Naive thymus-derived CD8-positive, alpha-beta T cell (primary cell): ENCODE data around the gene SMCR8. TPM values are rescaled to one million over a fixed set of nuclear protein-coding genes. Genes with fewer than 3 reads are reported as not detected.
"Not testable (repeated sequence)": the region's sequence is repeated elsewhere in the genome, so short reads cannot be mapped to it uniquely, and the experiment has no call there.

Experiments
- ATAC-seq, 2 donors: fragments of 150-1000 bp; cut with Tn5 transposase in 1 of 2; sonication (Bioruptor Pico), chemical (Tn5 transposase) in 1 of 2; 1 replicate in 1 of 2; 2 replicates in 1 of 2; pipeline ENCODE4 v1.10.0; 2021; ENCODE audit warnings: mild to moderate bottlenecking in 2 of 2, moderate library complexity in 2 of 2
- POLR2A ChIA-PET: fragments of 350-600 bp; sonication (Branson Sonifier 250); formaldehyde crosslinking; loops from one replicate; lab custom pipeline; 2021; ENCODE audit warnings: antibody characterized with exemption; lab: Charles Lee
- DNase-seq, 10 donors: peaks; one replicate each; pipeline versions ENCODE4 v3.0.0 to v3.0.0-alpha.2; 2020 to 2022
- H3K27ac Mint-ChIP-seq, 10 donors: one replicate each; pipeline ENCODE4 v1.8.0; 2020 to 2022; ENCODE audit warnings: mild to moderate bottlenecking in 10 of 10, mixed read lengths in 10 of 10, moderate library complexity in 4 of 10, inconsistent platforms in 1 of 10
- H3K27me3 Mint-ChIP-seq, 5 donors: one replicate each; pipeline ENCODE4 v1.8.0; 2021 to 2022; ENCODE audit warnings: mixed read lengths in 5 of 5
- H3K36me3 Mint-ChIP-seq, 3 donors: one replicate each; pipeline ENCODE4 v1.8.0; 2020 to 2022; ENCODE audit warnings: mixed read lengths in 3 of 3, mild to moderate bottlenecking in 2 of 3, inconsistent platforms in 1 of 3
- H3K4me1 Mint-ChIP-seq, 4 donors: one replicate each; pipeline ENCODE4 v1.8.0; 2021 to 2022; ENCODE audit warnings: mixed read lengths in 4 of 4
- H3K4me3 Mint-ChIP-seq, 10 donors: one replicate each; pipeline ENCODE4 v1.8.0; 2020 to 2022; ENCODE audit warnings: mild to moderate bottlenecking in 10 of 10, mixed read lengths in 10 of 10, moderate library complexity in 6 of 10, inconsistent platforms in 1 of 10
- H3K9me3 Mint-ChIP-seq, 9 donors: one replicate each; pipeline ENCODE4 v1.8.0; 2020 to 2022; ENCODE audit warnings: mixed read lengths in 9 of 9, mild to moderate bottlenecking in 3 of 9, inconsistent platforms in 1 of 9, moderate library complexity in 1 of 9
- polyA plus RNA-seq, 3 donors: library from polyadenylated mRNA; unstranded; fragments of 300-500 nt; fragmentation: Illumina TruSeq; gene quantifications; one replicate each; pipeline ENCODE4 v1.2.3, GENCODE V29; 2021
- total RNA-seq, 8 experiments: library from RNA in 2 of 8; stranded (reverse) in 2 of 8; gene quantifications; one replicate each; pipeline ENCODE4 v1.2.3 and lab custom pipeline; 2021 to 2026

Gene SMCR8
- total and polyA plus RNA-seq, 5 experiments from 2014 or later = 3.0 to 51.7 (median 6.0) TPM

DNA sequence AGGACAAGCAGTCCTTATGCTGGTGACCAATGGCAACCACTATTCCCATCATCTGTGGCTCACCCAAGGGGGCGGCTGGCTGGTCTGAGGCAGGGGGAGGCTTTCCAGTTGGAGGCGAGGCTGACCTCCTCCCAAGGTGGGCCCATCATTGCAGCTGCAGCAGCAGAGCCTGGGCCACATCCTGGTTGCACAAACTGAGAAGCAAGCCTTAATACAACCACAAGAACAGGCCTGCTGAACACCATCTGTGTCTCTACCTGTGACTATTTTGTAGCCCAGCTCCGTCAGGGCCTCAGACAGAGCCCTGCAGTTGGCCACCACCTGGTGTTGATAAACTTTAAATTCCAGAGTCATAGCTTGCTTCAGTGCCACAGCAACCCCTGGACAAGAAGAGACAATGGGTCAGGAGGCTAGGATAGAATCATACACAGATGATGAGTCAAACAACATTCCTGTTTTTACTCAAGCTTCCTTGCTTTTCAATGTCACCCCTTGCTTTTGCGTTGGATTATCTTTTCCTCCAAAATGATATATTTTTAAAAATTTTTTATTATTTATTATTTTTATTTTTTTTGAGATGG, 17.9 kb downstream of the SMCR8 start:
- no peaks in the 10 kb centered on the region for H3K27me3 Mint-ChIP-seq
- POLR2A ChIA-PET = no interaction called here
- peak overlapping the region in 1 of 10 donors; percentile 55 for H3K4me3 Mint-ChIP-seq
- ATAC-seq (peak in 1 of 2 donors; percentile 23), DNase-seq (no peak)
- peaks cover 0 to 67% (median 13%) of the 10 kb centered on the region in 3 donors for H3K36me3 Mint-ChIP-seq
- H3K27ac Mint-ChIP-seq = peak overlapping the region in 5 of 10 donors; percentile 2 to 92 (median 65)
- no peaks in the 10 kb centered on the region for H3K9me3 Mint-ChIP-seq
- H3K4me1 Mint-ChIP-seq = peaks cover 8 to 24% (median 14%) of the 10 kb centered on the region in 4 donors

DNA sequence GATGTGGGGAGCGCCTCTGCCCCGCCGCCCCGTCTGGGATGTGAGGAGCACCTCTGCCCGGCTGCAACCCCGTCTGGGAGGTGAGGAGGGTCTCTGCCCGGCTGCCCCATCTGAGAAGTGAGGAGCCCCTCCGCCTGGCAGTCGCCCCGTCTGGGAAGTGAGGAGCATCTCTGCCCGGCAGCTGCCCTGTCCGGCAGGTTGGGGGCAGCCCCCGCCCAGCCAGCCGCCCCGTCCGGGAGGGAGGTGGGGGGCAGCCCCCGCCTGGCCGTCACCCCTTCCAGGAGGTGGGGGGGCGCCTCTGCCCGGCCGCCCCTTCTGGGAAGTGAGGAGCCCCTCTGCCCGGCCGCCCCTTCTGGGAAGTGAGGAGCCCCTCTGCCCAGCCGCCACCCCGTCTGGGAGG, 23.1 kb downstream of the SMCR8 start:
- ATAC-seq, POLR2A ChIA-PET, H3K27ac Mint-ChIP-seq, H3K9me3 Mint-ChIP-seq, H3K4me3 Mint-ChIP-seq, H3K27me3 Mint-ChIP-seq, H3K4me1 Mint-ChIP-seq, DNase-seq: not testable (repeated sequence)
- H3K36me3 Mint-ChIP-seq = peaks cover 0 to 70% (median 26%) of the 10 kb centered on the region in 3 donors

DNA sequence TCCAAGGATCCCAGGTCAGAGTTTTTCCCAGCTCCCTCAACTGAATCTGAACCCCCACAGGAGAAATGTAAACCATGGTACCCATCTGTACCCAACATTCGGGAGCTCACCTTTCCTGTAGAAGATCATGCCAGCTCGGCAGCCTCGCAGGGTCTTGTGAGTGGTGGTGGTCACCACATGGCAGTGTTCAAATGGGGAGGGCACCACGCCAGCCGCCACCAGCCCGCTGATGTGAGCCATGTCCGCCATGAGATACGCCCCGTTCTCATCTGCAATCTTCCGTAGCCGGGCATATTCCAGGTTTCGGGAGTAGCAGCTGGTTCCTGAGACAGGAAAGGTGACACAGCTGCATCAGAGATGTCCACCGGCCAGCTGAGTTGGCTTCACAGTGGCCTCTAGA, 24.8 kb downstream of the SMCR8 start:
- POLR2A ChIA-PET = no interaction called here
- Mint-ChIP-seq H3K4me1 (no peaks in the 10 kb centered on the region), H3K4me3 (no peak overlapping the region)

DNA sequence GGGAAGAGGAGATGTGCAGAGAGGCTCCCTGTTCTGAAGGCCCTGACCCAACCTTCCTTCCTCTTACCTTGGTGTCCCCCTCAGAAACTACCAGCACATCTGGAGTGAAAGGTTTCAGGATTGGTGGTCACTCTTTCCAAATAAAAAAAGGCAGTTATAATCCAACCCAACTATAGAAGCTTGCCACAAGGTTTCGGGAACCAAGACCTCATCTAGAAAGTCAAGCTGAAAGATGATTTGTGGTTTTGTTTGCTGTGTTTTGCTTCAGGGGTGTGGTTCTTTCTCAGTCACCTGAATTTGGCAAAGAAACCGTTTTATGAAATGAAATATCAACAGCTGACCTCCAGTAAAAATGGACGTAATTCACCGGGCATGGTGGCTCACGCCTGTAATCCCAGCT, 28.9 kb downstream of the SMCR8 start:
- H3K4me3 Mint-ChIP-seq = no peak overlapping the region
- ATAC-seq = no peak
- H3K36me3 Mint-ChIP-seq = peaks cover 0 to 85% (median 17%) of the 10 kb centered on the region in 3 donors
- no peaks in the 10 kb centered on the region for H3K27me3 Mint-ChIP-seq
- POLR2A ChIA-PET = no interaction called here
- DNase-seq = no peak
- H3K27ac Mint-ChIP-seq = peak overlapping the region in 1 of 10 donors; percentile 79
- H3K4me1 Mint-ChIP-seq = no peaks in the 10 kb centered on the region
- no peaks in the 10 kb centered on the region for H3K9me3 Mint-ChIP-seq

More for the DNA sequence above, 24.8 kb downstream of the SMCR8 start:
- Mint-ChIP-seq H3K36me3 (peaks cover 0 to 75% (median 26%) of the 10 kb centered on the region in 3 donors), H3K27me3 (no peaks in the 10 kb centered on the region), H3K9me3 (no peaks in the 10 kb centered on the region), H3K27ac (no peak overlapping the region)
- no peak for ATAC-seq
- no peak for DNase-seq

DNA sequence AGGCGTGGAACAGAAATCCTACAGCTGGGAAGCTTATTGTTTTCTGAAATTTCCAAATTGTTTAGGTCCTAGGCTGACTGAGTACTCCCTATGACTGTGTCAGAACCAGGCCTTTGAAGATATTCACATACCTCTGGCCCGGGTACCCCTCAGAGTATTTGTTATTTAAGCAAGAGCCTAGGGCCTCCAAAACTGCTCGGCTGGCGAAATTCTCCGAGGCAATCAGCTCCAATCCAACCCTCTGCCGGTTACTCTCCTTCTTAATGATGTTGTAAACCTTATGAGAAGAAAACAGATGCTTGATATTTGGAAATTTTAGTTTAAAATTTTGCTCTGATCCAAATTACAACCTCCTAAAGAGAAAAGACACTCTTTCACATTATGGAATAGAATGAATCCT, 38.4 kb downstream of the SMCR8 start:
- POLR2A ChIA-PET = no interaction called here

DNA sequence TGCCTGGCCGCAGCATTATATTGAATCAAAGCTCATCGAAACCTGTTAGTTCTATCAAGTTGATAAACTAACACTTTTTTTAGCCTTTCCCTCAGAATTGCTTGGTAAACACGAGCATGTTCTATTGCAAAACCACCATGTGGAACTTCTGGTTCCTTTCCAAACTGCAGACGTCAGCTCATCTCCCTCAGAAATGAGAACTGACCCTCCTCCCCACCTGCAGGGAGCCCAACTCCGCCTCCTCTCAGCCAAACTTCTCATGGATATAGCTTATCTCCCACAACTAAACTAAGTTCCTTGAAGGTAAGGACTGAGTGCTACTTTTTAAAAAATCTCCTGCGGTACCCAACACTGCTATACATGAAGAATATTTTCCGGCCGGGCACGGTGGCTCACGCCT, 41.5 kb downstream of the SMCR8 start:
- peak overlapping the region in 2 of 10 donors; percentile 13 to 27 for H3K27ac Mint-ChIP-seq
- POLR2A ChIA-PET = no interaction called here
- peaks cover 0 to 66% (median 19%) of the 10 kb centered on the region in 3 donors for H3K36me3 Mint-ChIP-seq
- DNase-seq = no peak
- no peak for ATAC-seq
- no peaks in the 10 kb centered on the region for H3K27me3 Mint-ChIP-seq
- peaks cover 0 to 6% (median under 1%) of the 10 kb centered on the region in 4 donors for H3K4me1 Mint-ChIP-seq
- no peak overlapping the region for H3K4me3 Mint-ChIP-seq
- no peaks in the 10 kb centered on the region for H3K9me3 Mint-ChIP-seq

More for the DNA sequence above, 38.4 kb downstream of the SMCR8 start:
- DNase-seq = no peak
- Mint-ChIP-seq H3K4me1 (peaks cover 0 to 2% (median 0%) of the 10 kb centered on the region in 4 donors), H3K9me3 (no peaks in the 10 kb centered on the region), H3K4me3 (no peak overlapping the region), H3K27me3 (no peaks in the 10 kb centered on the region), H3K36me3 (peaks cover 0 to 65% (median 19%) of the 10 kb centered on the region in 3 donors), H3K27ac (no peak overlapping the region)
- ATAC-seq = no peak

DNA sequence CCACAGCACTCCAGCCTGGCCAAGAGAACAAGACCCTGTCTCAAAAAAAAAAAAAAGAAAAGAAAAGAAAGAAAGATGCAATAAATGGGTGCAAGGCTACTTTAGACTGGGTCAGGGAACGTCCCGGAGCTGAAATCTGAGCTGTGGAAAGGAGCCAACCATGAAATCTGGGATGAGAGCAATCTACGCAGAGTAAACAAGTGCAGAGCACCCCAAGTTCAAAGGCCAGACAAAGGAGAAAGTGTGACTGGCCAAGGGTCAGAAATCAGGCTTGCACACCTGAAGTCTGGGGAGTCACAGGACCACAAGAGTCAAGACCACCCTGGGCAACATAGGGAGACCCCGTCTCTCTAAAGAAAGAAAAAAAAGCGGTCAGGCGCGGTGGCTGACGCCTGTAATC, 45.4 kb downstream of the SMCR8 start:
- no peaks in the 10 kb centered on the region for H3K9me3 Mint-ChIP-seq
- peaks cover 14 to 21% (median 18%) of the 10 kb centered on the region in 4 donors for H3K4me1 Mint-ChIP-seq
- peak overlapping the region in 2 of 10 donors; percentile 28 to 30 for H3K4me3 Mint-ChIP-seq
- H3K36me3 Mint-ChIP-seq = peaks cover 0 to 35% (median 1%) of the 10 kb centered on the region in 3 donors
- POLR2A ChIA-PET = no interaction called here
- ATAC-seq = no peak
- DNase-seq = no peak
- no peaks in the 10 kb centered on the region for H3K27me3 Mint-ChIP-seq
- H3K27ac Mint-ChIP-seq = peak overlapping the region in 3 of 10 donors; percentile 22 to 59 (median 33)

DNA sequence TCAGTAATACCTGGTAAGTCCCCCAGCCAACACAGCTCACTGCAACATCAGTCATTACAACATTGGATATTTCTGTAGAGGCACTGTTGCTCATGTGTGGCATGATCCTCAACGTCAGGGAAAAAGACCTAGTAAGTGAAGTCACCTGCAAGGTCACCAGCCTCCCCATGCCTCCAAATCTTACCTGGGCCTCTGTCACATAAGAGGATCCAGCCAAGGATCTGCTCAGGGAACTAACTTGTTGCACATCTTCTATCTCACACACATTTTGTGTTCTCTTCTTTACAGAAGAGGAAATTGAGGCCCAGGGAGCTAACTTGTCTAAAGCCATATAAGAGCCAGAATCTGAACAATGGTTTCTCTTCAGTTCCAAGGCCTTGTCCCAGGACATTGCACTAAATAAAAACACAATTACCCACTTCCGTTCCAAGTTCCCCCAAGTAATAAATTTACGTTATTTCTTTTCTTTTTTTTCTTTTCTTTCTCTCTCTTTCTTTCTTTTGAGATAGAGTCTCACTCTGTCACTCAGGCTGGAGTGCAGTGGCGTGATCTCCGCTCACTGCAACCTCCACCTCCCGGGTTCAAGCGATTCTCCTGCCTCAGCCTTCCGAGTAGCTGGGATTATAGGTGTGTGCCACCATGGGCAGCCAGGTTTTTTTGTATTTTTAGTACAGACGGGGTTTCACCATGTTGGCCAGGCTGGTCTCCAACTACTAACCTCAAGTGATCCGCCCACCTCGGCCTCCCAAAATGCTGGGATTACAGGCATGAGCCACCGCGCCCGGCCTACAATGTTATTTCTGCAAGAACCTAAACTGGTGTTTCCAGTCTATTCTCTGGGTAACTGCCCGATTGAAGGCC, 47.0 kb downstream of the SMCR8 start:
- peaks cover 12 to 21% (median 18%) of the 10 kb centered on the region in 4 donors for H3K4me1 Mint-ChIP-seq
- POLR2A ChIA-PET = interaction anchor here (0.6 to 1.0 kb wide), 2 partner anchors 7 to 274 kb away, joined by 3 read pairs; partner anchors contain the start of gene DRG2
- H3K36me3 Mint-ChIP-seq = peaks cover 0 to 22% (median 0%) of the 10 kb centered on the region in 3 donors
- peak overlapping the region; percentile 85 to 97 (median 92) for H3K4me3 Mint-ChIP-seq
- no peaks in the 10 kb centered on the region for H3K9me3 Mint-ChIP-seq
- ATAC-seq = no peak
- no peak for DNase-seq
- peak overlapping the region in 9 of 10 donors; percentile 11 to 93 (median 77) for H3K27ac Mint-ChIP-seq
- no peaks in the 10 kb centered on the region for H3K27me3 Mint-ChIP-seq

DNA sequence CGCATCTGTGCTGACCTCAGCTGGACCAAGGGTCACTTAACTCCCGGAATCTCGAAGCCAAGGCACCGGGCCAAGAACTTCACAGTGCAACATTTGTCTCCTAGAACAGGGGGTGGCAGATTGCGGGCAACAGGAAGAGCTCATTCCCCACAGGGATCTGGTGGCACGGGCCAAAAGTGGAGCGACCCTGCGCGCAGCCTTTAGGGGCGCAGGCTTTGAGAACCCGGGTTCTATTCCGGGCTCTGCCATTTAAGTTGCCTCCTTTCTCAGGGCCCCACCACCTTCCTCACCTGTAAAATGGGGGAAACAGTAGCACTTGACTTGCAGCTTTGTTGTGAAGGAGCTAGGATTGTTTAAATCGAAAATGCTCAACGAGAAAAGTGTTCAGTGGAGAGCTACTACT, 47.6 kb downstream of the SMCR8 start:
- Mint-ChIP-seq H3K4me1 (peaks cover 12 to 21% (median 18%) of the 10 kb centered on the region in 4 donors), H3K27me3 (no peaks in the 10 kb centered on the region), H3K9me3 (no peaks in the 10 kb centered on the region), H3K27ac (peak overlapping the region in 9 of 10 donors; percentile 37 to 93 (median 77)), H3K36me3 (peaks cover 0 to 21% (median 0%) of the 10 kb centered on the region in 3 donors), H3K4me3 (peak overlapping the region; percentile 85 to 97 (median 92))
- POLR2A ChIA-PET = interaction anchor here (0.6 to 1.0 kb wide), 3 partner anchors 8 to 275 kb away, joined by 3 to 5 read pairs (median 3); partner anchors contain the start of genes ALKBH5 and DRG2
- ATAC-seq = peak; percentile 0 to 14
- DNase-seq = peak in 2 of 10 donors; percentile 4 to 12

DNA sequence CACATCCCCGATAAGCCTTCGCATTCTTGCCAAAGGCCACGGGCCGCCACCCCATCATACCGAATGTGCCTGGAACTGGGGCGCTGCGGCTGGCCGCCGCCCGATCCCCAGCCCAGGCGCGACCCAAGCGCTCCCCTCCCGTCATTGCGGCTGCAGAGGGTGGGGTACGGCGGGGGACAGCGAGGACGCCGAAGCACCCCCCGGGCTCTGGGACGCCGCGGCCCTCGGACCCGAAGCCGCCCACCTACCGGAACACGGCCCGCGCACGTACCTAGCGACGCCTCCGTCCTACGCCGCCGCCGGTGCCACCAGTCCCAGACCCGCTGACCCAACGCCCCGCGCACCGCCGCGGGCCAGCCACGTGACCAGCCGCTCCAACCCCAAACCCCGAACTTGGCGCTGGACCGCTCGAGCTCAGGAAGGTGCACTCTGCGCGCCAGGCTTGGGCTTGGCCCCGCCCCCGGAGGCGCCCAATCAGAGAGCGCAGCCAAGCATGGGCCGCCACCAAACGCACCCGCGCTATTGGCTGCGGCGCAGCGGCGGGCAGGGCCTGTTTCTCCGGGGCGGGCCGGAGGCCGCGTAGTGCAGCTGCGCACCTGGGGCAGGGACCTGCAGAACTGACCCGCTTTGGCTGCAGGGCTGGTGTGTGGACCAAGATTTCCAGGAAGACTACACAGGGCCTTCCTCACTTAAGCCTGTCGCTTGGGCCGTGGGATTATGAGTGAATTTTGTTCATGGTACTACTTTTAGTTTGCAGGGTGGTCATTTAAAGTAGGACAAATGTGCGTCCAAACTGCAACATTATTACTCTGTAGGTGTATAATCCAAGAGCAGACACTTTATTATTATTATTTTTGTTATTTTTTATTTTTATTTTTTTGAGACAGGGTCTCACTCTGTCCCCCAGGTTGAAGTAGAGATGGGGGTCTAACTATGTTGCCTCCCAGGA, 48.3 kb downstream of the SMCR8 start, which contains the start of gene SHMT1:
Gene SHMT1 (minus strand): TSS at position 450 of the 949 bp plus-strand sequence. CDS start 7,569 bp downstream, outside the sequence.
- H3K36me3 Mint-ChIP-seq = peaks cover 0 to 18% (median 0%) of the 10 kb centered on the region in 3 donors
- peak within 1 kb of the TSS; percentile 39 to 94 (median 90) for H3K27ac Mint-ChIP-seq
- H3K27me3 Mint-ChIP-seq = no peaks in the 10 kb centered on the region
- peaks cover 12 to 21% (median 18%) of the 10 kb centered on the region in 4 donors for H3K4me1 Mint-ChIP-seq
- ATAC-seq = peak; percentile 100
- DNase-seq = peak; percentile 81 to 93 (median 88)
- POLR2A ChIA-PET = interaction anchor here (0.9 to 1.0 kb wide), 2 partner anchors 180 to 276 kb away, joined by 3 to 5 read pairs; partner anchors contain the start of genes ALKBH5 and DRG2
- peak within 1 kb of the TSS; percentile 88 to 97 (median 94) for H3K4me3 Mint-ChIP-seq
- H3K9me3 Mint-ChIP-seq = no peaks in the 10 kb centered on the region

DNA sequence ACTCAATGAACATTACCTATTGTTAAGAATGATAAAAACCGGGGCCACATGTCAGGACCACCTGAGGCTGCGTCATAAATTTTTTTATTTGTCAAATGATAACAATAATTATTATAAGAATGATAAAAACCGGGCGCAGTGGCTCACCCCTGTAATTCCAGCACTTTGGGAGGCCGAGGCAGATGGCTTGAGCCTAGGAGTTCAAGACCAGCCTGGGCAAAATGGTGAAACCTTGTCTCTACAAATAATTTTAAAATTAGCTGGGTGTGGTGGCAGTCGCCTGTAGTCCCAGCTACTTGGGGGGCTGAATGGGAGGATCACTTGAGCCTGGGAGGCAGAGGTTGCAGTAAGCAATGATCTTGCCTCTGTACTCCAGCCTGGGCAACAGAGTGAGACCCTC, 49.1 kb downstream of the SMCR8 start:
- Mint-ChIP-seq H3K4me3 (peak overlapping the region in 4 of 10 donors; percentile 11 to 45 (median 37)), H3K4me1 (peaks cover 12 to 21% (median 18%) of the 10 kb centered on the region in 4 donors), H3K27me3 (no peaks in the 10 kb centered on the region), H3K27ac (peak overlapping the region in 2 of 10 donors; percentile 40 to 75), H3K9me3 (no peaks in the 10 kb centered on the region), H3K36me3 (peaks cover 0 to 11% (median 0%) of the 10 kb centered on the region in 3 donors)
- ATAC-seq (no peak), DNase-seq (no peak)
- POLR2A ChIA-PET = interaction anchor here (0.7 kb wide), 1 partner anchor 494 kb away, joined by 3 read pairs; the partner anchor contains the start of gene PRPSAP2
